SK-N-MC (cell line): ENCODE results near the gene MARCHF6.

Experiments used
- EZH2 ChIP-seq: fragments of 200-600 bp; sonication (generic); IDR thresholded peaks from one replicate; pipeline ENCODE4 v1.6.1; 2017; ENCODE audit warnings: antibody characterized with exemption
- POLR2AphosphoS5 ChIP-seq: IDR thresholded peaks from 2 replicates; pipeline ENCODE4 v1.6.1; 2012; ENCODE audit warnings: mild to moderate bottlenecking, low read depth, low read length, borderline replicate concordance

DNA sequence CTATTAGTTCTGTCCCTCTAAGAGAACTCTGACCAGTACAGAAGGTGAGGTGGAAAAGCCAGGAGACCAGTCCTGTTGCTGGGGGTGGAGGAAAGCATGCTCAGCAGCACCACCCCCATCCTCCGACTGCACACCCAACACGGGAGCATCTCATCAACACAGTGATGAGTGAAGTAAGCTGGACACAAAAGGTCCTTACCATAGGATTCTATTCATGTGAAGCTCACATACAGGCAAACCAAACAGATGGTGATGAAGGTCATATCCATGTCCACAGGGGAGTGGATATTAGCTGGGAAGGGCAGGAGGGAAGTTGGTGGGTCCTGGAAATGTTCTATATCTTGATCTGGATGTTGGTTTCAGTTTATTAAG lies 14.8 kb upstream of the MARCHF6 start:
- TF ChIP-seq POLR2AphosphoS5: no peak
- TF ChIP-seq EZH2: no peak
